K562 (cell line): Measurements from ENCODE around the gene ACTR5. TPM values are rescaled to one million over a fixed set of nuclear protein-coding genes. Genes with fewer than 3 reads are reported as not detected.

Source experiments
- ATAC-seq: fragments of 200-7000 bp; cut with Tn5 transposase; 3 replicates; pipeline ENCODE4 v1.9.1; 2020; ENCODE audit warnings: moderate library complexity
- BruUV-seq: library from RNA; stranded (reverse); fragments of 400-500 nt; replicated peaks from 2 replicates; lab custom pipeline; 2021; lab: Mats Ljungman, UMichigan
- CTCF ChIA-PET: fragments of 300-600 bp; formaldehyde crosslinking; extraction: SDS; loops from one replicate; lab custom pipeline; 2021; ENCODE audit warnings: low intra/inter-chr PET ratio; lab: Yijun Ruan, JAX
- POLR2A ChIA-PET: fragments of 300-600, 350-650 bp; sonication (Branson Sonifier 250); formaldehyde crosslinking; extraction: SDS; loops from one replicate; lab custom pipeline; 2021; ENCODE audit warnings: antibody characterized with exemption, inconsistent platforms; lab: Yijun Ruan, JAX
- DNase-seq, 4 experiments: peaks; one replicate each; pipeline versions ENCODE4 v3.0.0 to v3.0.0-alpha.2; 2011 to 2018; ENCODE audit warnings: low spot score in 3 of 4, mixed read lengths in 3 of 4; ENCODE audit errors: extremely low read depth in 1 of 4
- FAIRE-seq: peaks from 2 replicates; lab custom pipeline; 2011; peaks lifted over from hg19 to GRCh38; lab: Jason Lieb, UNC
- H2AFZ ChIP-seq: 2 replicates; pipeline ENCODE4 v1.6.0; 2011; ENCODE audit warnings: low read depth, low read length, control low read depth, inconsistent platforms
- H3K27ac ChIP-seq: fragments of 200-600 bp; 3 replicates; pipeline ENCODE4 v1.8.0; 2011; ENCODE audit warnings: low read depth, mild to moderate bottlenecking, control low read depth, inconsistent platforms, low read length, moderate library complexity, mixed read lengths; ENCODE audit errors: extremely low read depth
- H3K27me3 ChIP-seq, 2 experiments: fragments of 300-600 bp in 1 of 2; 2 replicates in 1 of 2; 3 replicates in 1 of 2; pipeline versions ENCODE4 v1.6.0 to v1.8.0; 2011; ENCODE audit warnings: inconsistent platforms in 2 of 2, low read length in 2 of 2, mild to moderate bottlenecking in 1 of 2, mixed read lengths in 1 of 2, moderate library complexity in 1 of 2; ENCODE audit not compliant: control insufficient read depth in 2 of 2, insufficient read depth in 2 of 2
- H3K36me3 ChIP-seq: fragments of 300-600 bp; 3 replicates; pipeline ENCODE4 v1.8.0; 2011; ENCODE audit warnings: mild to moderate bottlenecking, low read length, inconsistent platforms; ENCODE audit not compliant: control insufficient read depth, insufficient read depth
- H3K4me1 ChIP-seq, 2 experiments: fragments of 200-600 bp in 1 of 2; replicated peaks in 1 of 2; 2 replicates in 1 of 2; 3 replicates in 1 of 2; pipeline versions ENCODE4 v1.5.1 to v1.8.0; 2011; ENCODE audit warnings: inconsistent platforms in 2 of 2, low read length in 2 of 2, mild to moderate bottlenecking in 1 of 2, mixed read lengths in 1 of 2, moderate library complexity in 1 of 2; ENCODE audit not compliant: control insufficient read depth in 2 of 2, insufficient read depth in 2 of 2
- H3K4me2 ChIP-seq: 2 replicates; pipeline ENCODE4 v1.6.1; 2011; ENCODE audit warnings: low read length, control low read depth, inconsistent platforms, mixed read lengths; ENCODE audit not compliant: insufficient read depth
- H3K4me3 ChIP-seq: fragments of 200-600 bp; sonication (generic), shearing (Covaris generic); 2 replicates; pipeline ENCODE4 v1.5.1; 2016; ENCODE audit warnings: control low read depth, inconsistent platforms
- H3K79me2 ChIP-seq: fragments of 200-600 bp; 3 replicates; pipeline ENCODE4 v1.8.0; 2011; ENCODE audit warnings: low read length, inconsistent platforms; ENCODE audit not compliant: control insufficient read depth, insufficient read depth
- H3K9ac ChIP-seq, 2 experiments: 2 replicates each; pipeline versions ENCODE4 v1.6.0 to v1.6.1; 2011; ENCODE audit warnings: low read depth in 2 of 2, low read length in 2 of 2, control low read depth in 1 of 2, inconsistent platforms in 1 of 2, mild to moderate bottlenecking in 1 of 2, mixed read lengths in 1 of 2; ENCODE audit not compliant: insufficient read depth in 1 of 2
- H3K9me1 ChIP-seq: one replicate; pipeline ENCODE4 v1.6.0; 2011; ENCODE audit warnings: inconsistent platforms, mild to moderate bottlenecking, low read length, moderate library complexity; ENCODE audit not compliant: control insufficient read depth, insufficient read depth
- H3K9me3 ChIP-seq: replicated peaks from 2 replicates; pipeline ENCODE4 v1.5.1; 2011; ENCODE audit warnings: low read depth, low read length, inconsistent platforms; ENCODE audit not compliant: control insufficient read depth, insufficient read depth
- H4K20me1 ChIP-seq: replicated peaks from 2 replicates; pipeline ENCODE4 v1.6.1; 2011; ENCODE audit warnings: low read length, inconsistent platforms, mixed read lengths; ENCODE audit not compliant: control insufficient read depth, insufficient read depth
- HNRNPL ChIP-seq: fragments of 200-400 bp; formaldehyde crosslinking; IDR thresholded peaks from 2 replicates; pipeline ENCODE4 v1.6.1; 2017; ENCODE audit warnings: low read depth, mild to moderate bottlenecking, low read length
- KAT2B ChIP-seq: IDR thresholded peaks from one replicate; pipeline ENCODE4 v1.6.1; 2012; ENCODE audit warnings: low read depth, mild to moderate bottlenecking, control low read depth, inconsistent platforms, low read length, moderate library complexity
- KLF6 ChIP-seq: fragments of 250-450 bp; sonication (Bioruptor Pico); IDR thresholded peaks from 2 replicates; pipeline ENCODE4 v1.4.0; 2020; ENCODE audit warnings: mild to moderate bottlenecking, moderate library complexity, borderline replicate concordance
- NCOA2 ChIP-seq, 2 experiments: fragments of 450-650 bp; IDR thresholded peaks; 2 replicates each; pipeline ENCODE4 v1.6.1; 2018; ENCODE audit warnings: mild to moderate bottlenecking in 2 of 2, moderate library complexity in 1 of 2; ENCODE audit not compliant: partially characterized antibody in 2 of 2
- SOX6 ChIP-seq: fragments of 450-650 bp; IDR thresholded peaks from 2 replicates; pipeline ENCODE4 v1.6.1; 2014; ENCODE audit warnings: mild to moderate bottlenecking
- ZEB2 ChIP-seq: fragments of 450-650 bp; IDR thresholded peaks from 2 replicates; pipeline ENCODE4 v1.6.1; 2016
- ZNF224 ChIP-seq: sonication (generic); formaldehyde crosslinking; IDR thresholded peaks from 2 replicates; pipeline ENCODE4 v1.8.0; 2022; ENCODE audit warnings: mild to moderate bottlenecking, missing genetic modification reagents
- ZNF282 ChIP-seq: sonication (generic); formaldehyde crosslinking; IDR thresholded peaks from 2 replicates; pipeline ENCODE4 v1.8.1; 2023; ENCODE audit warnings: missing genetic modification reagents
- ZNF609 ChIP-seq: sonication (generic); formaldehyde crosslinking; IDR thresholded peaks from 2 replicates; pipeline ENCODE4 v1.8.1; 2023; ENCODE audit warnings: missing genetic modification reagents, mild to moderate bottlenecking, borderline replicate concordance
- WGBS: fragments of 100-300 bp; shearing (Covaris generic); methylation state at CpG from one replicate; pipeline ENCODE4 v1.1.6; 2016; ENCODE audit warnings: low coverage, mixed read lengths; ENCODE audit not compliant: insufficient coverage; ENCODE audit errors: missing lambda C conversion rate; 5-methylcytosine and 5-hydroxymethylcytosine counted together
- in situ Hi-C: fragments of 300-500 bp; cut with MboI; formaldehyde crosslinking; loops from 4 replicates; pipeline ENCODE4 v1.15.0; 2018; ENCODE audit warnings: inconsistent platforms, mixed read lengths
- intact Hi-C: fragments of 100-400 bp; cut with micrococcal nuclease; formaldehyde crosslinking; loops from 2 replicates; pipeline ENCODE4 v1.14.2; 2022
- polyA plus RNA-seq, 8 experiments: library from polyadenylated mRNA; depleted of rRNA in 4 of 8; stranded (reverse) in 5 of 8; unstranded in 3 of 8; fragments of >200 nt; fragmentation: Nextera tagmentation in 2 of 8; fragmentation: Illumina TruSeq in 1 of 8; extraction: Ambion mirVana in 2 of 8; extraction: Trizol in 1 of 8; gene quantifications; 2 replicates each; pipeline versions ENCODE4 v1.2.1 to v1.2.3, GENCODE V29; 2011 to 2014; ENCODE audit warnings: inconsistent platforms in 1 of 8, missing spikeins in 1 of 8
- total RNA-seq, 7 experiments: library from RNA; depleted of rRNA in 6 of 7; stranded (reverse); fragments of >200 nt in 6 of 7; fragmentation: Illumina TruSeq in 2 of 7; extraction: Trizol in 2 of 7; gene quantifications; 2 replicates each; pipeline versions ENCODE4 v1.2.1 to v1.2.3, GENCODE V29; 2011 to 2021; ENCODE audit warnings: low replicate concordance in 1 of 7

Gene ACTR5
- total and polyA plus RNA-seq, 9 of the 15 experiments (the other 6 are each of a cell fraction or from before 2014, with no cell fraction given) = 0.93 to 18.8 (median 12.9) TPM

DNA sequence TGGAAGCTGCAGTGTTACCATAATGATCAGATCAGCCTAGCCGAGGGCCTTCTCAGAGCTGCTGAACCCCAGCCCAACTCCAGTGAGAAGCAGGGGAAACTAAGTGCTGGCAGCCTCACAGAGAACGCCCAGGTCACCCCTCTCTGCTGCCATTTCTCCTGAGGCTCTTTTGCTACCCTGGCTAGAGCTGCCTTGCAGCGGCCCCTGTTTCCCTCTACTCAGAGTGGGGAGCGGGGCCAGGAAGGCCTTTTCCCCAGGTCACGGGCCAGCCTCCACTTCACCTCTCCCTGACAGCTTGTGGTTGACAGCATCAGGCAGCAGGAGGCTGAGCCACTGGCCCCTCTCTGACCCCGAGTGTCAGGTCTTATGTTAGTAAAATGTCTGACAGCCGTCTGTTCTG, 22.7 kb downstream of the ACTR5 start:
- DNase-seq (no peak), FAIRE-seq (no peak), ATAC-seq (no peak)
- no peaks in the 10 kb centered on the region for H3K9me3 ChIP-seq
- no peak overlapping the region for H3K4me3 ChIP-seq
- POLR2A ChIA-PET = interaction anchor here (0.6 kb wide), 1 partner anchor 12 kb away, joined by 3 read pairs; no protein-coding TSS in a partner anchor
- CTCF ChIA-PET = no interaction called here
- H3K4me2 ChIP-seq = no peak overlapping the region
- H3K9ac ChIP-seq = 0 out of 4 replicates have a peak overlapping the region, but pooled peaks of 1 of the 2 experiments have one; percentile 38
- H3K9me1 ChIP-seq = peaks cover under 1% of the 10 kb centered on the region
- TF ChIP-seq NCOA2 (IDR thresholded peaks at IDR 0.05; ENCODE audit: partially characterized antibody in 2 of 2) (no peak), ZNF282 (CRISPR knock-in tag) (no peak), ZNF224 (CRISPR knock-in tag) (no peak), KLF6 (no peak), ZEB2 (no peak), KAT2B (no peak), ZNF609 (CRISPR knock-in tag) (no peak), HNRNPL (no peak), SOX6 (no peak)
- TF ChIP-seq, all 486 proteins: peak for 0
- WGBS = 69% methylated on average over 7 of the region's 7 CpGs
- BruUV-seq = no TSS peak
- Histone ChIP-seq H3K27ac (no peak overlapping the region), H3K79me2 (no peaks in the 10 kb centered on the region), H3K4me1 (no peaks in the 10 kb centered on the region), H4K20me1 (no peaks in the 10 kb centered on the region), H3K36me3 (peaks cover 64% of the 10 kb centered on the region; the same call in 2 of the 3 replicates), H2AFZ (no peak overlapping the region), H3K27me3 (no peaks in the 10 kb centered on the region)
- in situ Hi-C loops = no loop called here
- intact Hi-C loops = no loop called here
